Activated CD8-positive, alpha-beta memory T cell treated with anti-CD3 and anti-CD28 coated beads, Interleukin-2, amount 50 U/mL, for 4 hours (primary cell): ENCODE results near the gene E2F3.
A peak's percentile ranks its signal among the peaks of the same experiment; 100 is the strongest.

ENCODE experiments used
- DNase-seq: peaks from one replicate; pipeline ENCODE4 v3.0.0-alpha.2; 2020

E2F3 gene

DNA sequence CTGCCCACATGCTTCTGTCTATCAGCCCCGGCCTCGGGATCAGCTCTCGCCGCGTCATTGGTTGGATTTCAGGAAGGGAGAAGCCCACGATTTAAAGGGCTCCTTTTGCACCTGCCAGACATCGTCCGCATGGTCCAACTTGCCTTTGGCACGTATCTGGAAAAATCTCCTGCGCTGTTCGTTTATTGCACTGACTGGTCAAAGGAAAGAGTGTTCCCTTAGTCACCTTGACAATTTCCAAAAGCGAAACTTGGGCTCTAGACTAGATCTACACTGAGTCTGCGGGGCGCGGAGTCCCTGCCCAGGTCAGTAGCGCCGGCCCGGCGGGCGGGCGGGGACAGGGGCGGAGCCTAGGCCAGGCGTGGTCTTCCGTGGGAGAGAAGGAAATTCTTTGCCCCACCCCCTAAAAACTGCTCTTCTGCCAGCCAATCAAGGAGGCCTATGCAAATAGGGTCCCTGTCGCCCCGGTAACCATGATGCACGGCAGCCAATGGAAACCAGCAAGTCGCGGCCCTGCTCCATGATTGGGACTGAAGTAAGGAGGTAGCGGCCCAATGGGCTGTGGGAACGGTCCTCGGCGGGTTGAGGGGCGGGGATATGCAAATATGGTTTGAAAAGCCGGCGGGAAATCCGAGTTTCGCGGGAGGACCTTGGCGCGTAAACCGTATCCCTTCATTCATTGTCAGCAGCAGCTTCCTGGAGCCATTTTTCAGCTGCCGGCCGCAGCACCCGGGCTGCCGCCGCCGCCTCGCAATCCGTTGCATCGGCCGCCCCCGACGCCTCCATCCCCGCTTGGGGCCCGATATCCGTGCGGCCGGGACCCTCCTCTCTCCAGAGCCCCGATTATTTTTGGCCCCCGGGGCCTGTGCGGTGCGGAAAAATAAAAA, at the start of gene E2F3:
E2F3 (plus strand) TSS at position 675 of the 887 bp plus-strand sequence. CDS start 354 bp downstream, outside the sequence.
- peak; percentile 97 for DNase-seq

DNA sequence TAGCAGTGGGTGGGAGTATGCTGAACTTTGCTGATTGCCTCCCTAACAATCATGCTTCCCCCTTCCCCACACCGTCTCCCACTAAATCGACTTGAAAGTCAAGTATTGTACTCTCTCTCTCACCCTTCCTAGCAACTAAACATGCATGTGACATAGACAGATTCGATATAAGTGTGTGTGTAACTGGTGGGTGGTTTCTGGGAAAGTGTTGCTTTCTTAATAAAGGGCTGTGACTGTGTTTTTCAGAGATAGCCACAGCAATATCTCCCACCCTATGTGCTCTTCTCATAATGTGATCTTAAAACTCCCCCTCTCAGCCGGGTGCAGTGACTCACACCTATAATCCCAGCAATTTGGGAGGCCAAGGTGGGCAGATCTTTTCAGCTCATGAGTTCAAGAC, 49.3 kb upstream of the E2F3 start:
- no peak for DNase-seq

DNA sequence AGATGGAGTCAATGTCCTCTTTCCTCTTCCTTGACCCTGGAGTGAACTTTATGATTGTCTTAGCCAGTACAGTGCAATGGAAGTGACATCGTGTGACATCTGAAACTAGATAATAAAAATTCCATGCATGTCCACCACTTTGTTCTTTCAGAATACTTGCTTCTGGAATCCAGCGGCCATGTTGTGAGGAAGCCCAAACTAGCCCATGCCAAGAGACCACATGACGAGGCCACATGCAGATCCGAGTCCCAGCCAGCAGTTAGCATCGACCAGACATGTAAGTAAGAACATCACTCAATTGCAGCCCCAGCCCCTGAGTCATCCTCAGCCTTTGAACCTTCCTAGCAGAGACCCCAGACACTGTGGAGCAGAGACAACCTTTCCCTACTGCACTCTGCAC, 48.5 kb upstream of the E2F3 start:
- no peak for DNase-seq

DNA sequence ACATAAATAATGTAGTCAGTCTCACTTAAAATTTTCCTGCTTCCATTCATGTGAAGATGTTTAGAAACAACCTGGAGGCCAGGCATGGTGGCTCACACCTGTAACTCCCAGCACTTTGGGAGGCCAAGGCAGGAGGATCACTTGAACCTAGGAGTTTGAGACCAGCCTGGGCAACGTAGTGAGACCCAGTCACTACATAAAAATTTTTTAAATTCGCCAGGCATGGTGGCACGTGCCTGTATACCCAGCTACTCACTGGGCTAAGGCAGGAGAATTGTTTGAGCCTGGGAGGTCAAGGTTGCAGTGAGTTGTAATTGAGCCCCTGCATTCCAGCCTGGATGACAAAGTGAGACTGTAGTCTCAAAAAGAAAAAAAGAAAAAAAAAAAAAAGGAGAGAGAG, 47.3 kb upstream of the E2F3 start:
- no peak for DNase-seq

DNA sequence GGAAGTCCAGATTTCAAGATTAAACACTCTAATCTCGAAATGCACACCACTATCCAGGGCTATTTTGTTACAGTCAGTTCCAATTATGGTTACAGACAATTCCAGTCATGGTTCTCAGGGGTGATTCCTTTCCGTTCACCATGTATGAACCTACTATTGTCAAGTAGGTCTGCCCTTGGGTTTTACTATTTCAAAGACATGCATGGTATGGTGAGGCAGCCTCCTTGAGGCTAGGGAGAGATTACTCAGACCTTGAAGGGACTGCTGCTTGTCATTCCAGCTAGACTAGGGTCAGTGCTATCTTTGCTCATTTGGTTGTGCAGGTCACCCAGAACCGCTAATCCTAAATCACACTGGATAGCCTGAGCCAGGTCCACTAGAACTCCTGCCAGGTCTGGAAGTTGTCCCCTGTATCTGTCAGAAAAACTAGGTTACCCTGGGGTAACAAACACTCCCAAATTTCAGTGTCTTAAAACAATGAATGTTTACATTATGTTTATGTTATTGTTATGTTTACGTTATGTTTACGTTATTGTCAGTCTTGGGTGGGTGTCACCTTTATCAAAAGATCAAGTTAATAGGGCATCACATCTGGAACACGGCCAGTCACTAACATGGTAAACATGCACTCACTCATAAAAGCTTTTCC, 41.1 kb upstream of the E2F3 start:
- no peak for DNase-seq

DNA sequence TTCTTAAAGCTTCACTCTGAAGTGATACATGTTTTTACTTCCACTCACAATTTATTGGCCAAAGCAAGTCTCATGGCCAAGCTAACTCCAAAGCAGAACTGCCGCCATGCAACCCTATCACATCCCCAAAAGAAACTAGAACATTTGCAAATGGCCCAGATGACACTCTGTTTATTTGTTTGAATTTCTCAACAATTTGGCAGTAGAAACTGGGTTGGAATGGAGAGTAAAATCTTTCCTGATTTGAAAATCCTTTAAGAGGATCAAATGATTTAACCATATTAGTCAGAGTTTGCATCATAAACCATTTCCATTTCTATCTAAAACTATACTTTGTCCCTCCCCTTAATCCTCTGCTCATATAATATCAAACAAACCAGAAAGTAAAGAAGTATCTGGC, 39.1 kb upstream of the E2F3 start:
- no peak for DNase-seq

DNA sequence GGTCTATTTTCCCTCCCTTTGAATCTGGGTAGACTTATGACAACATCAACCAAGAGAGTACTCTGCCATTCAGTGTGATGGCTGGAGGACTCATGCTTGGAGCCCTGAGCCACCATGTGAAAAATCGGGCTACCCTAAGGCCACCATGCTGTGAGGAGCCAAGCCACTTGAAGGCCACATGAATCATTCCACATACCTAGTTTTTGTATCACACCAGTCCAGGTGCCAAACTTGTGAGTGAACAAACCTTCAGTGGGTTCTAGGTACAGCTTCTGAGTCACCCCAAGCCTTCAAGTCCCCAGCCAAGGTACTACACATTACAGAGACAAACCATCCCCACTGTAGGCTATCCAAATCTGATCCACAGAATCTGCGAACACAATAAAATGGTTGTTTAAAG, 37.4 kb upstream of the E2F3 start:
- no peak for DNase-seq

DNA sequence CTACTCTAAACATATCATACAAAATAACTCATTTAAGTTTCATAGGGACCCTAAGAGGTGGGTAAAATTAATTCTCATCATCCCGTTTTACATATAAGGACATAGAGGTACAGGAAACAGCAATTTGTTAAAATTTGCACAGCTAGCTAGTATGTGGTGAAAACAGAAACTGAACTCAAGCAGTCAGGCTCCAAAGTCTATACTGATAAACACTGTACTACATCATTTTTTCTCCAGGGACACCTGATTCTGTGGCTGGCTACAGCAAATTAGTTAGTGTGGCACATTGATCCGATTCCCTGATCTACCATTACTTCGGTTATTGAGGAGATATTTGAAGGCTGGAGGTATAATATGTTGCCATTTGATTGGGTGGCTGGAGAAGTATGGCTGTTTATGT, 36.2 kb upstream of the E2F3 start:
- no peak for DNase-seq

DNA sequence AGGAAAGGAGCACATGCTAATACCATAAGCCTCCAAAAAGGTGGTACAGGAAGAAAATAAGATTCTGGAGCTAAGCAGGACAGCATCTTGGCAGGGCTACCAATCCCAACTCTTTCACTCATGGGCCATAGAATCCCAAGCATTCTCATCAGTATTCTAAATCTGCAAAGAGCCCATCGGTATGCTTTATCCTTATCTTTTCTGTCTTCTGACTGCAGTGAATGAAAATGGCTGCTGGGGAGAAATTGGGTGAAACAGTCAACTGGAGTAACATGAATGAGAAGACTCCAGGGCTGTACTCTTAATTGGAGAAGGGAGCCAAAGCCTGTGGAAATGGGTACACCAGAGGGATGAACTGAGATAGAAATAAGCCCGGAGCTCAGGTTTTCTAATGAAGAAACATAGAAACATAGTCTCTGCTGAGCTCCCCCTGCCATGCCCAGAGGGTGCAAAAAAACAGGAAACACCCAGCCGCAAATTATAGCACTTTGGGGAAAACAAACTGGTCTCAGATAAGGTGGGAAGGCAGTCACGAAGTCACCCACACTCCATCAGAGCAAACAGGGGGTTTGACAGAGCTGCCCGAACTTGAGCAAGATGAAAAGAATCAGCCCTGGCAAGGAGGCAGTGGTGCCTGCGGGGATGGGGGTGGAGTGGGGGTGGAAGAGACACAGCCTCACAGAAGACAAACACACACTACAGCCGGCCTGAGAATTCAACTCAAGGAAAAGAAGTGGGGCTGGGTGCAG, 35.4 kb upstream of the E2F3 start:
- peak; percentile 40 for DNase-seq

DNA sequence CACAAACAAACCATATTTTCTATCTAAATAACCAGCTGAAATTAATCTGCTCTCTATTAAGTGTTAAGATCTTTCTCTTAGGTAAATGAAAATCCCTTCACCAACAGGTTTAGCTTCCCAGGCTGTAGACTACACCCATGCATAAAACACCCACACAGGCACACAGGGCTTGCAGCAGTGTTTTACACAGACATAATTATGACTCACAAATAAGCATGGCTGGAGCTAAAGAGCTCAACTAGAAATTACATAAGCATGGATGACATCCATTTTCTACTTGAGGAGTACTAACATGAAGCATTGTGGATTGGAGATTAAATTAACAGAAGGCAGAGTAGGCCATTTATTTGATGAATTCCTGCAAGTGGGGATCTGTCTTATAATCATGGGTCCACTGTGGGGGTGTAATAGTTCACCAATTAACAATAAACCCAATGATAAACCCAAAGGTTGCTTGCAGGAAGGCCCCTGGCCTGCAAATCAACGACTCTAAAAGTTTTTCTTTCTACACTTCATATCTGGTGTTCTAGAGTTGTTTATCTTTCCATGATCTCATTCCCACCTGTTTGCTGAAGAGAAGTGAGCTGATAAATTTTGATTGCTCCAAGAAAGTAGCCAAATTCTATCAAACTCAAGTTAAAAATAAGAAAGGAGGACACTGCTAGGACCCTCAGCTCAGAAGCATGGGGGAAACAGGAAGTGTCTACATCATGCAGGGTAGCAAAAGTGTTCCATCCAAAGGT, 33.8 kb upstream of the E2F3 start:
- peak; percentile 27 for DNase-seq

DNA sequence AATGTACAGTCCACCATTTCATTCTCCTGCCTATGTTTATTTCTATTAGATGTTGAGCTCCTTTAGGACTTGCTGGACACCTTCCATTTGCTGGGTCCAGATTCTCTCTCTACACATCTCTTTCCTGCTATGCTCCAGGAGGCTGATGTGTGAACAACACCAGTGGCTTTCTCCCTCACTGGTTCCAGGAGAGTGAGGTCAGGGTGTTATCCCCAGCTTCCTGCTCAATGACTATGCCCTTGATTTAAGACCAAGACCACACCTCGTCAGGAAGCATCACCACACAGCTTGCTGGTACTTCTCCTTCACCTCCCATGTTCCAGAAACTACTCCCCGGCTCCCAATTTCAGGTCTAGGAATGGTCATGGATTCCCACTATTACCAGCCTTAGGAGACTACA, 31.3 kb upstream of the E2F3 start:
- no peak for DNase-seq

DNA sequence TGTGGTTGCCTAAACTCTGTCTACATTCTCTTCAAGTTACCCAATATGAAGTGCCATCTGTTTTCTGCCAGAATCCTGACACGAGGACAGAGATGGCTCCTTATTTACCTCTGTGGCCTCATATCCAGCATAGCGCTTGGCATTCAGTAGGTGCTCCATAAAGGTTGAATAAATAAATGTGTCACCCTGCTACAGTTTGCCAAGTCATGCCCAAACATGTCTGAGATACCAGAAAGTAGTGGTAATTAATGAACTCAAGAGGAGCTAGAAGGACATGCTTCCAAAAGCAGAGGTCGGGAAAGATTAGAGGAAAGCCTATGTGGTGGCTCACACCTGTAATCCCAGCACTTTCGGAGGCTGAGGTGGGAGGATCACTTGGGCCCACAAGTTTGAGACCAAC, 30.9 kb upstream of the E2F3 start:
- DNase-seq: no peak

DNA sequence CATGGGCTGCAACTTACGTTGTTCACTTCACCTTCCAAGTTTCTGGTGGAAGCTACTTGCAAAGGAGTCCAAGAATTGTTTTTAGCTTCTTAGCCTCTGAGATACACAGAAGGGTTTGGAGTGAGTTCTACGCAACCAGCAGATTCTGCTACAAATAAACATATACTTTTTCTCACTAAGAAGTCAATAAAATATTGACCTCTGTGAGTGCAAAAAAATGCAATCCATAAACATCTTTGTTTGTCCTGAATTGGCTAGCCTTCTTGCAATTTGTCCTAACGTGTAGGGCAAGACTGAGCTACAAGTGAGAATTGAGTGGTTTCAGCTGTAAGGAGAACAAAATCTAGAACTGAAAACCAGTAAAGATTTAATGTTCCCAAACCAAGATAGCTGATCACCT, 26.2 kb upstream of the E2F3 start:
- DNase-seq: no peak

DNA sequence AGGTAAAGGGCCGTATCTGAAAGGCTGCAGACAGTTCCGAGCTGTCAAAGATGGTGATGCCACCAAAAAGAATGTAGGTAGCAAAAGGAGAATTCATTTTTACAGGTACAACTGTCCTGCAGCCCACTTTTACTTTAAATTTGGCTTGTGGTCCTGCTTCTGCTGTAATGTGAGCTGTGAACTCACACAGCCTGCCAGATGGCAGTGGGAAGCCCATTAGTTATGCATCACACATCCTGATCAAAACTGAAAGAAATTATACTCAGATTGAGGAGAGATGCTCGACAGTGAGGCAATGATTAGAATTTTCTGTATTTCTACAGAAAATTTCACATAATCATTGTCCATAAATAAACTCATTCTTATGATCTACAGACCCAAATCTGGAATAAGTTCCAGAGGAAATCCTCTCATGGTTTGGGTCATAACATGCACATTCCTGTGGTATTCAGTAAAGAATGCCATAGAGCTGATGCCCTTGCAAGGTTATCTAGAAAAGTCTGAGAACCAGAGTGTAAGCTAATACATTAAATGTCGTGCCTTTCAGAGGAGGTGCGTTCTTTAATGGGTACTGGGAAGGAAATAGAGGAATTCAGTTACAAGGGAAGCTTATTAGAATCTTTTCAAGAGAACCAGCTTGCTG, 23.9 kb upstream of the E2F3 start:
- DNase-seq: no peak

DNA sequence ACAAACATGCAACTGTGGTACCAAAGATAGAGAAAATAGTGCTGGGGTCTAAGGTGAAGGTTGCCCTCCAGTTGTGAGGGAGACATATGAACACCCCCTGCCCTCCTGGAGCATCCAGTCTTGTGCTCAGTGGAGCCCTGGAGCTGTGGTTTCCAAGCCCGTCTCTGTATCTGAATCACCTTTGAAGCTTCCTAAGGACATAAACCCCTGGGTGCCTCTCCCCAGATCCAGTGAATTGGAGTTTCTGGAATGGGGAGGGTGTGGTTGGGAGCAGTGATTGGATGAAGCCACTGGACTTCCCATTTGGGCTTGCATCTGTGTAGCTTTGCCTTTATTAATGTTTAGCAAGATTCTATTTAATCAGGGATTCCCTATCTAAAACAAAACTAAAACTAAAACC, 22.4 kb upstream of the E2F3 start:
- no peak for DNase-seq

DNA sequence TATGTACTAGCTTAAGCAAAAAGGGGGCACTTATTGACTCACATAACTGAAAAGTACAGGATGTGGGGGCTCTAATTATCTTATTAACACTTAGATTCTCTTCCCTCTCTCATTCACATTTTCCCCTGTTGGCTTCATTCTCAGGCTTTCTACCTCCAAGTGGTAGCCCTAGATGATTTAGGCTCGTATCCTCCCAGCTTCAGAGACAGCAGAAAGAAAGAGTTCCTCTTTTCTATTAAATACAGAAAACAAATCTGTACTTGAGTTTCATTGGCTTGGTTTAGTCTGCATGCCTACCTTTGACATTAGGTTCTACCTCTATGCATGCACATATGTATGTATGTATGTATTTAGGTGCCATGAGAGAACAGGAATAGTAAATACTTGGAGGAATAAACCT, 15.5 kb upstream of the E2F3 start:
- no peak for DNase-seq

DNA sequence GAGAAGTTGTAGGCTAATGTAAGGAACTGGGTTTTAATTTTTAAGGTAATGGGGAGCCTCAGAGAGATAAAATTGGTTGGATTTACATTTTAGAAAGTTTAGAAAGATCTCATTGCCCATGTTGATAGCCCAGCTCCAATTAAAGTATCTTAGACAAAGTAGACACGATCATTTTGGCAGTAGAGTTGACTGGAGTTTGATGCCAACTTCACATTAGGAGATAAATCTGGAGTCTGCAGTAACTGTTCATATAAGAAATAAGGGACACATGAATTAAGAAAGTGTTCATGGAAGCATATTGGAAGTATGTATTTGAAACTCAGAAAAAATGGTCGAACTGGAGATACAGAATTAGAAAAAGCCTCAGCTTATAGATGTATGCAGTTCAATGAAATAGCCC, 12.6 kb upstream of the E2F3 start:
- no peak for DNase-seq

DNA sequence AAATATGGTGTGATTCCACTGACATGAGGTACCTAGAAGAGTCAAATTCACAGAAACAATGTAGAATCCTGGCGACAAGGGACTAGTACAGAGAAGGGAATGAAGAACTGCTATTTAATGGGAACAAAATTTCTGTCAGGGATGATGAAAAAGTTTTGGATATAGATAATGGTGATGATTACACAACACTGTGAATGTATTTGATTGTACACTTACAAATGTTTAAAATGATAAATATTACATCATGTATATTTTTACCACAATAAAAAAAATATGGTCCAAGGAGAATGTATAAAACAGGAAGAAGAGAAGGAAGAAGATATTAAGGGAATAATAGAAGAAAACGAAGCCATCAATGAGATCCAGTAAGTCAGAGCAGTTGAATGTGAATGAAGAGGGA, 8.4 kb upstream of the E2F3 start:
- DNase-seq: no peak

DNA sequence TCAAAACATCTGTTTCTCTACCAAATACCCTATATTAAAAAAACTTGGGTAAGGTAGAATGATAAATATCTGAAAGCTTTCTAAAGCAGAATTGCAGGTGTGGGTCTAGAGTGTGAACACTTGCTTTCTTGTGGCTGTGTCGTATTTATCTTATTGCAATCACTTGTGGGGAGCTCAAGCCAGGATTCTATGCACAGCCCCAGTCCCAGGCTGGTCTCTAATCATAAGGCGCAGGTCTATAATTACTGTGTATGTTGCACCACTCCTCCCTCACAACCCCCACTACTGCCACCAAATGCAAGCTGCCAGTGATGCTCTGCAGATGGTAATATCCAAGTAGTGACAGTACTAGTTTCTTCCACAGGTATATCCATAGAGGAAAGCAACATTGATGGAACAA, 2.2 kb upstream of the E2F3 start:
- DNase-seq: no peak

DNA sequence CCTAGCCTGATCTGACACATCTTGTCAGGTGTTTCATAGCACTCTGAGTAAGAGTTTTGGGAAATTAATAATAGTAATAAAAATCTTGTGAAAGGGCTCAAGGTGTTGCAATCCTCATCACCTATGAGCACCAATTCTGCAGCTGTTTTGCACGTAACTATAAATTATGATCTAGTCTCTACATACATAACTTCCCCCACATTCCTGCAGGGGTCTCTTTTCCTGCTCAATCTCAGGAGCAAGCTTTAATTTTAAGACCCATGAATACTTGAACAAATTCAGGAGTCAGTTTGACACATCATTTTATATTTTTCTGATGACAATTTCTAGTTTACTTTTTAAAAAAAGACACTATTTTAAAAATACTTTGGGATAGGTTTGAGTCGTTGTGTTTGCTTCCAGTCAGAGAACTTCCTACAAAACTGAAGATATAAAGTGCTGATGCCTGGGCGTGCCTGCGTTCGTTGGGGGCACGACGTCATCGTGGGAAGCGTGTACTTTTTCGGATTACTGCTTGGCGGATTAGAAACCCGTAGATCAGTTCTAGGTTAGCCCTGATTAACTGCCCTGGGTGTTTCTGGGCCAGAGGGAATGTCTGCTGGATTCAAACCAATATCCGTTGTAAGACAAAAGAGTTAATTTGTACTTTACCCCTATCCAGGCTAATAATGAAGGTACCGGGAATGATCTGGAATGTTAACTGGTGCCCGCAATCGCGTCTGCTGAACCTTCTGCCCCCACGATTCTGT, 1.0 kb upstream of the E2F3 start:
- peak; percentile 45 for DNase-seq

DNA sequence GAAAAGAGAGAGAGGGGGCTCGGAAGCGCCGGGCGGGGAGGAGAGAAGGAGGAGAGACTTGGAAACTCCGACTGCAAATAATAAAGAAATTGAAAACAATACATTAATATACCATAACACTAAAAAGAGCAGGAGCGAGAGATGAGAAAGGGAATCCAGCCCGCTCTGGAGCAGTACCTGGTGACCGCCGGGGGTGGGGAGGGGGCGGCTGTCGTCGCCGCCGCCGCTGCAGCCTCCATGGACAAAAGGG, 338 bp downstream of the E2F3 start:
- no peak for DNase-seq
